IPS-NIHi7 (cell line): ENCODE data around the gene RNU5D-1.
"Not testable (repeated sequence)": the region's sequence is repeated elsewhere in the genome, so short reads cannot be mapped to it uniquely, and the experiment has no call there.

ENCODE experiments used
- DNase-seq: peaks from one replicate; pipeline ENCODE4 v3.0.0; 2012; ENCODE audit warnings: mixed read lengths; ENCODE audit errors: extremely low spot score

The RNU5D-1 gene

GRCh38 chr1:44730741-44731512 is at the start of gene RNU5D-1:
TSS of gene RNU5D-1 (minus strand) at chr1:44731170.
- DNase-seq, result peak; percentile 84

GRCh38 chr1:44780583-44781121 is 49.7 kb upstream of the RNU5D-1 start:
- DNase-seq, result no peak

- DNase-seq, result no peak
These were observed 48.0 kb upstream of the RNU5D-1 start for GRCh38 chr1:44778705-44779576.

DNA sequence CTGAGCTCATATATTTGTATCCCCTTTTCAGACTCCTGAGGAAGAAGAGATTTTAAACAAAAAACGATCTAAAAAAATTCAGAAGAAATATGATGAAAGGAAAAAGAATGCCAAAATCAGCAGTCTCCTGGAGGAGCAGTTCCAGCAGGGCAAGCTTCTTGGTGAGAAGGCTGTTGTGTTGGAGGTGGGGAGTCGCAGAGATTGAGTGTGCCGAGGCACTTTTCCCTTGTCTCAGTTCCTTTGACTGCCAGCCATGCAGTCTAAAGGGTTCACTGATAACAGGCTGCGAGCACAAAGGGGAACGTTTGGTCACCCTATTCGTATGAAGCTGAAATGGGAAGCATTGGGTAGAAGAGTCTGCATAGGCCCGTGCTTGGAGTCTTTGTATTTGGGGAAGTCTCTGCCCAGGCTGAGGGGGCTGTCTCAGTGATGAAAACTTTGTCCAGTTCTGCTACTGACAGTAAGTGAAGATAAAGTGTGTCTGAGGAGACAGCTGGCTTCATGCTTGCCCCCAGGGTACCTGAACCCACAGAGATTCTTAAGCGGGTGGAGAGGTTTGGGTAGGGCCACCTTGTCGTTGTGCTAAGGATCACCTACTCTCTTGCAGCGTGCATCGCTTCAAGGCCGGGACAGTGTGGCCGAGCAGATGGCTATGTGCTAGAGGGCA is 47.1 kb upstream of the RNU5D-1 start:
- no peak for DNase-seq

DNA sequence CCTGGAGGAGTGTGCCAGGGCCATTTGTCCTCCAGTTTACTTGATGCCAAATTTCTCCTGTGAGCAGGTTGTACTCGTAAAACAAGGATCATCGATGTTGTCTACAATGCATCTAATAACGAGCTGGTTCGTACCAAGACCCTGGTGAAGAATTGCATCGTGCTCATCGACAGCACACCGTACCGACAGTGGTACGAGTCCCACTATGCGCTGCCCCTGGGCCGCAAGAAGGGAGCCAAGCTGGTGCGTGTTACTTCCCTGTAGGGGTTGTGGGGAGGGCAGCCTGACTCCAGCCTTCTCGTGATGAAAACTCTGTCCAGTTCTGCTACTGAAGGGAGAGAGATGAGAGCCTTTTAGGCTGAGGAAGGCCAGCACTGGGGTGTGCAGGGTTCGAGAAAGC is 46.6 kb upstream of the RNU5D-1 start:
- no peak for DNase-seq

DNA sequence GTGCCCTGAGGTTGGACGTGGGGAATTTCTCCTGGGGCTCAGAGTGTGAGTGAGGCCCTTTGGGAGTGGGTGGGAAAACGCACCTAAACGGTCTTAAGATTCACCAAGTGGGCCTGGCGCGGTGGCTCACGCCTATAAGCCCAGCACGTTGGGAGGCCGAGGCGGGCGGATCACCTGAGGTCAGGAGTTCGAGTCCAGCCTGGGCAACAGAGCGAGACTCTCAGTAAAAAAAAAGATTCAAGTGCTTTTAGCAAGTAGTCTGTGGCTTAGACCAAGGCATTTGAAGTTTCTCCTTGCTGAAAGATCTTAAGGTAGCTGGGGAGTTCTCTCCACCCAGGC is 45.7 kb upstream of the RNU5D-1 start:
- no peak for DNase-seq

DNA sequence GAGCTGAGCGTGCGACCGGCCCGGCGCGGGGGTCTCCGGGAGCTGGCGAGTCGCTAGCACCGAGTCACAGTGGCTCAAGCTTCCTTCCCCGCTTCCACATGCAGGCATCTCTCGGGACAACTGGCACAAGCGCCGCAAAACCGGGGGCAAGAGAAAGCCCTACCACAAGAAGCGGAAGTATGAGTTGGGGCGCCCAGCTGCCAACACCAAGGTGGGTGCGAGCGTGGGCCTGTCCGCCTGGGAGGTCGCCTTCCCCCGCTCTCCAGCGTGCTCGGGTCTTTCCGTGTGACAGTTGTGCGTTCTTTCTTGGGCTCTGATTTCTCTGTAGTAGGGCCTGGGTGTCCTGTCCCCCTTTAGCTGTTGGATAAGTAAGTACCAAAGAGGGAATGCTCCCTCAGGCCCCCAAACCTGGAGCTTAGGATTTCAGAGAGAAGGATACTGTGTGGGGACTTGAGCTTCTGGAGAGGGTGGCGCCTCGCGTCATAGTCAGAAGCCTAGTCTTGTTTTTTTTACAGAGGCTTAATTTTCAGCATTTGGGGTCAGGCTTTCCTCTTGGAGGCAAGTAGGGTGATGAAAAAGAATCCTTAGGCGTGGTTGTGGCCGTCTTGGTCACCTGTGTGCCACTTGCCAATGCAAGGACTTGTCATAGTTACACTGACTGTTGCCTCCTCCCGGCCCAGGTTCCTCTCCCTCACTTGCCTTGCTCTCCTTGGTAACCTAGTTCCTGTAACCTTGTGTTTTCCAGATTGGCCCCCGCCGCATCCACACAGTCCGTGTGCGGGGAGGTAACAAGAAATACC is 45.2 kb upstream of the RNU5D-1 start:
- no peak for DNase-seq

GRCh38 chr1:44775078-44775929 is 44.3 kb upstream of the RNU5D-1 start, which contains the start of gene RPS8:
TSS of gene RPS8 (plus strand) at chr1:44775540. CDS start at chr1:44775597, 57 bp downstream.
- DNase-seq, result peak; percentile 93

GRCh38 chr1:44766421-44766820 is 35.5 kb upstream of the RNU5D-1 start:
- DNase-seq, result not testable (repeated sequence)

GRCh38 chr1:44760876-44761275 is 29.9 kb upstream of the RNU5D-1 start:
- no peak for DNase-seq

- no peak for DNase-seq
These were observed 28.1 kb upstream of the RNU5D-1 start for GRCh38 chr1:44759077-44759476.

DNA sequence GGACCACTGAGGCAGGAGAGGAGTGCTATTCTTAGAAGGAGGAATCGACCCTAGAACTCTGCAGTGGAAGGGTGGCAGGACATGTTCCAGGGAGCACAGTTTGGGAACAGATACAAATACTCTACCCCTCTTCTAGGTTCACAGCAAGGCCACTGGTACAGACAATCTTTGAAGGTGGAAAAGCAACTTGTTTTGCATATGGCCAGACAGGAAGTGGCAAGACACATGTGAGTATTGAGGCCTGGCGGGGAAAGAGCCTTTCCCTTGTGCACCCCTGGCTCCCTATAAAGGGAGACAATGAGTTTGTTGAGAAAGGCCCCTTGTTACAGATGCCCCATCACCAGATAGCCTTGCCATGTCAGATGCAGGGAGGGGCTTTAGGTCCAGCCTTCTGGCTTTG is 26.4 kb upstream of the RNU5D-1 start:
- no peak for DNase-seq

DNA sequence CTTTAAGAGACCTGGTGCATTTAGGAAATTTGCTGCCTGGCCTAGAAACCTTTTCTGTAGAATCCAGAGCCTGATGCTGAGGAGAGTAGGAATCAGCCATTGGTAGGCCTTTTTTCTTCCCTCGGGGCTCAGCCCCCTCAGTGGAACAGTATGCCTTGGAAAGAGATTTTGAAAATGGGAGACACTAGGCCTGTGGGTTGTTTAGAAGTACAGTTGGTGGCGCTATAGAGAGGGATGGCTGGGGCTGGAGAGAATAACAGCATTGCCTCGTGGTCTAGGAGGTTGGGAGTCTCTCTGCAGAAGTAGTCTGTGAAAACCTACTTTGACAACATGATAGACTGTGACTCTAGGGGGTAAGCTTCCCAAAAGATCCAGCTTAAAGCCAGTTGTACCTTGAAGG is 16.9 kb upstream of the RNU5D-1 start:
- no peak for DNase-seq

DNA sequence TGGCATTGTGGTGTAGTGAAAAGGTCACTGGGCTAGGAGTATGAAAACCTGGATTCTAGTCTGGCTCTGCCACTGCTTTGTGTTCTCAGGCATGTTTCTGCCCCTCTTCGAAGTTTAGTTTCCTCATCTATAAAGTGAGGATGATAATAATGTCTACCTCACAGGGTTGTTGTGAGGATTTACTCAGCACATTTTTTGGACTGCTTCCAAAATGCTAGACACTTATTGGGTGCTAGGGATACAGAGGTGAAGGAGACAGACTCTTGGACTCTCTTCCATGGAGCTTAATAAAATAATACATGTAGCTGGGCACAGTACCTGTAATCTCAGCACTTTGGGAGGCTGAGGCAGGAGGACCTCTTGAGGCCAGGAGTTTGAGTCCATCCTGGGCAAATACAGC is 12.2 kb upstream of the RNU5D-1 start:
- no peak for DNase-seq

GRCh38 chr1:44740179-44740617 is 9.2 kb upstream of the RNU5D-1 start:
- DNase-seq, result peak; percentile 32

DNA sequence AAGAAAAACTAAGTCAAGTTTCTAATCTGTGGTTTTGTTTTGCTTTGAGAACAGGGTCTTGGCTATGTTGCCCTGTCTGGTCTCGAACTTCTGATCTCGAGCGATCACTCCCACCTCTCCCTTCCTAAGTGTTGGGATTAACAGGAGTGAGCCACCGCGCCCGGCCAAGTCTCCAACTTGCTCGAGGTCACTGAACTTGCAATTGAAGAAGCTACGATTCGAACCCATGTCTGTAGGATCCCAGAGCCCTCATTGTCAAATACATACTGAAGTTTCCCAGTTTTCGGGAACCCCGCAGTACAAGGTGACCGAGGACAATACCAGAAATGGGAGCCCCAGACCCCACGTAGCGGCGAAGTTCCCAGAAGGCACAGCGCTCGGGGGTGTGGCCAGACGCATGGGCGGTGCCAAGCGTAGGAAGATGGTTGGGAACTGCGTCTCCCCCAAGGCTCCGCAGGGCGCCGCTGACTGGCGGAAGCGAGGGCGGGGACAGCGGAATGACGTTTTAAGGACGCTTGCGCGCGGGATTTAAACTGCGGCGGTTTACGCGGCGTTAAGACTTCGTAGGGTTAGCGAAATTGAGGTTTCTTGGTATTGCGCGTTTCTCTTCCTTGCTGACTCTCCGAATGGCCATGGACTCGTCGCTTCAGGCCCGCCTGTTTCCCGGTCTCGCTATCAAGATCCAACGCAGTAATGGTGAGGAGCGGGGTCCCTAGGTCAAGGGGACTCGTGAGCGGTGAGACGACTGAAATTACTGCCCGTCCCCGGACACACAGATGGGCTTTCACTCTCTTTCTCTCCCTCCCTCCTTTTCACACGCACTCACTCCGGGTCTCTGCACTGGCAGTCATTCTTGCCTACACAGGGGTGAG is 8.6 kb upstream of the RNU5D-1 start, which contains the start of gene KIF2C:
TSS of gene KIF2C (plus strand) at position 531 of the 872 bp plus-strand sequence. CDS start at position 627, 96 bp downstream.
- DNase-seq, result peak; percentile 99

DNA sequence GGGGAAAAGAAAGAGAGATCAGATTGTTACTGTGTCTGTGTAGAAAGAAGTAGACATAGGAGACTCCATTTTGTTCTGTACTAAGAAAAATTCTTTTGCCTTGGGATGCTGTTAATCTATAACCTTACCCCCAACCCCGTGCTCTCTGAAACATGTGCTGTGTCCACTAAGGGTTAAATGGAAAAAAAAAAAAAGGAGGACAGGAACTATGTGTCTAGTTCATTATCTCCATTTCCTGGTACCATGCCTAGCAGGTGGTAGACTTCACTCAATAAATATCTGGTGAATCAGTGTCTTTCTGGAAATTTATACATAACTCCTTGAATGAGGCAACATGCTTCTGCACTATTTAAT is 8.0 kb upstream of the RNU5D-1 start:
- DNase-seq, result not testable (repeated sequence)

GRCh38 chr1:44735992-44736391 is 5.0 kb upstream of the RNU5D-1 start:
- no peak for DNase-seq

DNA sequence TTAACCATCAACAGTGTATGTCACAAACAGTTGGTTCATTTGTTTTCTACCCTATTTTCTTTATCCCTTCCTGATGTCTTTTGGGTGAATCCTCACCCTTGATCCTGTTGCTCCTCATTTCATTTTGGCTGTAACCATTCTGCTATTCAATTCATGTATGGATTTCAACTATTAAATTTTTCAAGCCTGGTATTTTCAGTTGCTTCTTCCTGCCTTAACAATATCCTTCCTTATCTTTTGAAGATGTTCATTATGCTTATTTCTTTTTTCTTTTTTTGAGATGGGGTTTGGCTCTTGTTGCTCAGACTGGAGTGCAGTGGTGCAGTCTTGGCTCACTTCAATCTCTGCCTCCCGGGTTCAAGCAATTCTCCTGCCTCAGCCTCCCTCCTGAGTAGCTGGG is 2.8 kb upstream of the RNU5D-1 start:
- DNase-seq, result no peak
